ENCODE results near the gene ARHGAP15. TPM values are rescaled to one million over a fixed set of nuclear protein-coding genes. Genes with fewer than 3 reads are reported as not detected.

ARHGAP15 gene
- total and polyA plus RNA-seq, 3 donors from 2014 or later, result 2.2 to 15.0 (median 7.7) TPM

- no peaks in the 10 kb centered on the region for H3K27me3 ChIP-seq
- H3K27ac ChIP-seq, result no peak overlapping the region
- no peaks in the 10 kb centered on the region for H3K36me3 ChIP-seq (ENCODE audit: low read depth, missing control alignments)
- DNase-seq, result no peak
- H3K4me3 ChIP-seq, result no peak overlapping the region
- 84 to 85% methylated on average over 1 of the region's 1 CpG for WGBS, 2 donors
- no peaks in the 10 kb centered on the region for H3K9me3 ChIP-seq
- no peak for TF ChIP-seq POLR2A (IDR thresholded peaks at IDR 0.05)
- TF ChIP-seq, protein P1, sequence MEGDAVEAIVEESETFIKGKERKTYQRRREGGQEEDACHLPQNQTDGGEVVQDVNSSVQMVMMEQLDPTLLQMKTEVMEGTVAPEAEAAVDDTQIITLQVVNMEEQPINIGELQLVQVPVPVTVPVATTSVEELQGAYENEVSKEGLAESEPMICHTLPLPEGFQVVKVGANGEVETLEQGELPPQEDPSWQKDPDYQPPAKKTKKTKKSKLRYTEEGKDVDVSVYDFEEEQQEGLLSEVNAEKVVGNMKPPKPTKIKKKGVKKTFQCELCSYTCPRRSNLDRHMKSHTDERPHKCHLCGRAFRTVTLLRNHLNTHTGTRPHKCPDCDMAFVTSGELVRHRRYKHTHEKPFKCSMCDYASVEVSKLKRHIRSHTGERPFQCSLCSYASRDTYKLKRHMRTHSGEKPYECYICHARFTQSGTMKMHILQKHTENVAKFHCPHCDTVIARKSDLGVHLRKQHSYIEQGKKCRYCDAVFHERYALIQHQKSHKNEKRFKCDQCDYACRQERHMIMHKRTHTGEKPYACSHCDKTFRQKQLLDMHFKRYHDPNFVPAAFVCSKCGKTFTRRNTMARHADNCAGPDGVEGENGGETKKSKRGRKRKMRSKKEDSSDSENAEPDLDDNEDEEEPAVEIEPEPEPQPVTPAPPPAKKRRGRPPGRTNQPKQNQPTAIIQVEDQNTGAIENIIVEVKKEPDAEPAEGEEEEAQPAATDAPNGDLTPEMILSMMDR (IDR thresholded peaks at IDR 0.05), result no peak
- H3K4me1 ChIP-seq, result no peaks in the 10 kb centered on the region
- intact Hi-C loops (cut with DNase I; ENCODE audit: low total_unique reads), result no loop called here
Measured at GRCh38 chr2:143192716-143193115, 63.5 kb downstream of the ARHGAP15 start.

DNA sequence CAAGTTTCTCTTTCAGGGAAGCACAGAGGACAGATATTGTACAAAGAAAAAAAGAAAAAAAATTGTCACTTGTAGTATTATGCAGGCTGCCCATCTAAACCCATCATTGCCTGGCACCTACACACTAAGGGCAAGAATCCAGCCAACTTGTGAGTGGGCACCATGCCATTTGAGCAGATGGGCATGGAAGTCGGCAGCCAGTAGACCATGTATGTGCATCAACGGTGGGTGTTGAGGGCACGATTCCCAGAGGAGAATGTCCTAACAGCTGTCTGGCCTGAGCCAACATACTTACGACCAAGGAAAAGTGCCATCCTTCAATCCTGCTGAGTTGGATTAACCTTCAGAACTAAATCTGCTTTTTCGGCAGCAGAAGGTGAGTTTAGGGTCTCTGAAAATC is 63.9 kb downstream of the ARHGAP15 start:
- H3K4me1 ChIP-seq, result no peaks in the 10 kb centered on the region
- DNase-seq, result no peak
- WGBS, 2 donors, result 86 to 89% methylated on average over 5 of the region's 5 CpGs
- H3K27me3 ChIP-seq, result no peaks in the 10 kb centered on the region
- intact Hi-C loops (cut with DNase I; ENCODE audit: low total_unique reads), result no loop called here
- TF ChIP-seq, protein P1 (IDR thresholded peaks at IDR 0.05), result no peak
- no peak for TF ChIP-seq POLR2A (IDR thresholded peaks at IDR 0.05)
- H3K36me3 ChIP-seq (ENCODE audit: low read depth, missing control alignments), result no peaks in the 10 kb centered on the region
- H3K9me3 ChIP-seq, result no peaks in the 10 kb centered on the region
- no peak overlapping the region for H3K27ac ChIP-seq
- H3K4me3 ChIP-seq, result no peak overlapping the region

DNA sequence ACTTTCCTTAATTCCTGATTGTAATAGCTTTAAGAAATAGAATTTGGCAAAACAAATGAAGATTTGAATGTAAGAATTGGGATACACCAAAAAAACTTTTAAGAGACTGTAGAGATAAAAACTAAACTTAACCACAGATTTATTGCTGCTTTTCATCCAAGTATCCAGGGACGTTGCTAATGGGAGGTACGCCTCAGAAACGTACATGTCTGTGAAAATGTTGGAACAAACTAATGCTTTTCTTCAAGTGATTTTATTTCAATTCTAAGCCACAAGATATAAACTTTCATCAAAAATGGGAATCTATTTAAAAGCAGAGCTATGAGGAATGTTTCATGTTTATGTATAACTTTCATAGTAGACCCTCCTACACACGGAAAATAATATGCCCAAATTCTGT is 66.3 kb downstream of the ARHGAP15 start:
- no peaks in the 10 kb centered on the region for H3K9me3 ChIP-seq
- 51 to 70% methylated on average over 4 of the region's 4 CpGs for WGBS, 2 donors
- no peak overlapping the region for H3K27ac ChIP-seq
- no peak for DNase-seq
- intact Hi-C loops (cut with DNase I; ENCODE audit: low total_unique reads), result no loop called here
- no peaks in the 10 kb centered on the region for H3K36me3 ChIP-seq (ENCODE audit: low read depth, missing control alignments)
- no peak overlapping the region for H3K4me3 ChIP-seq
- H3K27me3 ChIP-seq, result no peaks in the 10 kb centered on the region
- no peak for TF ChIP-seq POLR2A (IDR thresholded peaks at IDR 0.05)
- TF ChIP-seq, protein P1 (IDR thresholded peaks at IDR 0.05), result no peak
- H3K4me1 ChIP-seq, result no peaks in the 10 kb centered on the region

GRCh38 chr2:143204062-143204461 is 74.8 kb downstream of the ARHGAP15 start:
- no peak for DNase-seq
- Histone ChIP-seq H3K27ac (no peak overlapping the region), H3K4me1 (no peaks in the 10 kb centered on the region), H3K27me3 (no peaks in the 10 kb centered on the region), H3K9me3 (no peaks in the 10 kb centered on the region), H3K4me3 (no peak overlapping the region), H3K36me3 (ENCODE audit: low read depth, missing control alignments) (no peaks in the 10 kb centered on the region)
- 95 to 96% methylated on average over 4 of the region's 4 CpGs for WGBS, 2 donors
- TF ChIP-seq, protein P1 (IDR thresholded peaks at IDR 0.05), result no peak
- no peak for TF ChIP-seq POLR2A (IDR thresholded peaks at IDR 0.05)
- intact Hi-C loops (cut with DNase I; ENCODE audit: low total_unique reads), result no loop called here

DNA sequence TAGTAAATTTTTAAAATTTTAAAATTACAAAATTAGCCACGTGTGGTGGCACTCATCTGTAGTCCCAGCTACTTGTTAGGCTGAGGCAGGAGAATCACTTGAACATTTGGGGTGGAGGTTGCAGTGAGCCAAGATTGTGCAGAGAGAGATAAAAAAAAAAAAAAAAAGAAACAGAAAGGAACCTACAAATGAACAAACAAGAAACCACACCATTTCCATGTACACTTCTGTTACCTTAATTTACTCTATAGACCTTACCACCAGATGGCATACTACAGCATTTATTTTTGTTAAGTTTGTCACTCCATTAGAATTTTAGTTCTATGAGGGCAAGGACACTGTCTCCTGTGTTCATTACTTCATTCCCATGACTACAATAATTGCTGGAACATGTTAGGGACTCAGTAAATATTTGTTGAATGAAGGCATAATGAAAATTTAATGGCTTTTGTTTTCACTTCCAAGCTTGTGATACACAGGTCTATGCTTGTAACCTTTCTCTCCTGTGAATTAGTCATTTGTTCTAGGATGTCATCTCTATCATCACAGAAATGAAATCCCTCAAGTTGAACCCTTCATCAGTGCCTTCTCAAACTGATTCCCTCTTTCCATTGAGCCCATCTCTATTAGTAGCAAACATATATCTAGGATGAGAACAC is 76.0 kb downstream of the ARHGAP15 start:
- Histone ChIP-seq H3K27ac (no peak overlapping the region), H3K9me3 (no peaks in the 10 kb centered on the region)
- intact Hi-C loops (cut with DNase I; ENCODE audit: low total_unique reads), result no loop called here

More for the DNA sequence above, 76.0 kb downstream of the ARHGAP15 start:
- no peak overlapping the region for H3K4me3 ChIP-seq
- H3K27me3 ChIP-seq, result no peaks in the 10 kb centered on the region
- peaks cover 8% of the 10 kb centered on the region for H3K4me1 ChIP-seq
- TF ChIP-seq, protein P1 (IDR thresholded peaks at IDR 0.05), result no peak
- no peak for TF ChIP-seq POLR2A (IDR thresholded peaks at IDR 0.05)
- 74 to 94% methylated on average over 1 of the region's 1 CpG for WGBS, 2 donors
- no peaks in the 10 kb centered on the region for H3K36me3 ChIP-seq (ENCODE audit: low read depth, missing control alignments)
- no peak for DNase-seq
